Ascending aorta (tissue), 2 donors: ENCODE data around the gene CPNE6. TPM values are rescaled to one million over a fixed set of nuclear protein-coding genes. Genes with fewer than 3 reads are reported as not detected.

Experiments used
- DNase-seq, 2 donors: peaks; one replicate each; pipeline ENCODE4 v3.0.0-alpha.2; 2019; ENCODE audit warnings: low spot score in 2 of 2
- H3K27ac ChIP-seq, 2 donors: fragments of 200-600 bp; sonication (generic); one replicate each; pipeline ENCODE4 v1.5.1; 2016 to 2017; ENCODE audit warnings: mild to moderate bottlenecking in 1 of 2
- H3K27me3 ChIP-seq: fragments of 200-600 bp; sonication (generic); one replicate; pipeline ENCODE4 v1.5.1; 2017
- H3K36me3 ChIP-seq, 2 donors: fragments of 200-600 bp; sonication (generic); one replicate each; pipeline ENCODE4 v1.5.1; 2016
- H3K4me1 ChIP-seq, 2 donors: fragments of 200-600 bp; sonication (generic); one replicate each; pipeline ENCODE4 v1.5.1; 2016 to 2017; ENCODE audit warnings: mild to moderate bottlenecking in 1 of 2
- H3K4me3 ChIP-seq, 2 donors: fragments of 200-600 bp; sonication (generic); one replicate each; pipeline ENCODE4 v1.5.1; 2016 to 2017; ENCODE audit warnings: mild to moderate bottlenecking in 1 of 2
- H3K9me3 ChIP-seq, 2 donors: fragments of 200-600 bp; sonication (generic); one replicate each; pipeline ENCODE4 v1.5.1; 2016
- intact Hi-C: fragments of 100-400 bp; cut with DNase I; formaldehyde crosslinking; loops from one replicate; pipeline ENCODE4 v1.15.1; 2023
- total RNA-seq: library from RNA; depleted of rRNA; stranded (reverse); fragments of >200 nt; gene quantifications from one replicate; pipeline ENCODE4 v1.1.0, GENCODE V29; 2016
- TF ChIP-seq, protein P1 (sequence below), 3 experiments: fragments of 200-600 bp in 2 of 3; fragments of 450-650 bp in 1 of 3; sonication (generic) in 2 of 3; IDR thresholded peaks; one replicate each; pipeline ENCODE4 v1.5.1; 2016 to 2019; ENCODE audit warnings: antibody characterized with exemption in 3 of 3, mild to moderate bottlenecking in 1 of 3, moderate library complexity in 1 of 3

The CPNE6 gene
- total RNA-seq, 1 donor from 2014 or later: not detected

DNA sequence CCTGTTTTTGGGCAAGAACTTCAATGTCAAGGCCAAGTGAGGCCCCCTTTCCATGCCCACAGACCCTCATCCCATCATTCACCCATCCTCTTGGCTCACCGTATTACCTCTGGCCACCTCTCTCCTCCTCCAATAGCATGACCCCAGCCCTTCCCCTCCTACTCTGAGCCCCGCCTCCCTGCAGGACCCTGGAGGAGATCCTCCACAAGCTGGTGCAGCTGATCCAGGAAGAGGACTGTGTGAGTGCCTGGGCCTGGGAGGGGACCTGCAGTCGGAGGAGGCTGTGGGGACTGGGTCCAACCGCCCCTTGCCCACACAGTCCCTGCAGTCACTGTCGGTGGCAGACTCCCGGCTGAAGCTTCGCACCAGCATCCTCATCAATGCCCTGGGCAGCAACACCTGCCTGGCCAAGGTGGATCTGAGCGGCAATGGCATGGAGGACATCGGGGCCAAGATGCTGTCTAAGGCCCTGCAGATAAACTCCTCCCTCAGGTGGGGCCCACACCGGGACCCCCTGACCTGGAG, 12.3 kb upstream of the CPNE6 start:
- Histone ChIP-seq H3K27me3 (no peaks in the 10 kb centered on the region), H3K36me3 (no peaks in the 10 kb centered on the region), H3K4me1 (no peaks in the 10 kb centered on the region), H3K4me3 (no peak overlapping the region), H3K9me3 (no peaks in the 10 kb centered on the region), H3K27ac (no peak overlapping the region)
- DNase-seq: no peak
- intact Hi-C loops: loop anchor here (1.0 kb wide), 2 partner anchors 31 to 49 kb away; no protein-coding TSS in a partner anchor
- TF ChIP-seq, protein P1, sequence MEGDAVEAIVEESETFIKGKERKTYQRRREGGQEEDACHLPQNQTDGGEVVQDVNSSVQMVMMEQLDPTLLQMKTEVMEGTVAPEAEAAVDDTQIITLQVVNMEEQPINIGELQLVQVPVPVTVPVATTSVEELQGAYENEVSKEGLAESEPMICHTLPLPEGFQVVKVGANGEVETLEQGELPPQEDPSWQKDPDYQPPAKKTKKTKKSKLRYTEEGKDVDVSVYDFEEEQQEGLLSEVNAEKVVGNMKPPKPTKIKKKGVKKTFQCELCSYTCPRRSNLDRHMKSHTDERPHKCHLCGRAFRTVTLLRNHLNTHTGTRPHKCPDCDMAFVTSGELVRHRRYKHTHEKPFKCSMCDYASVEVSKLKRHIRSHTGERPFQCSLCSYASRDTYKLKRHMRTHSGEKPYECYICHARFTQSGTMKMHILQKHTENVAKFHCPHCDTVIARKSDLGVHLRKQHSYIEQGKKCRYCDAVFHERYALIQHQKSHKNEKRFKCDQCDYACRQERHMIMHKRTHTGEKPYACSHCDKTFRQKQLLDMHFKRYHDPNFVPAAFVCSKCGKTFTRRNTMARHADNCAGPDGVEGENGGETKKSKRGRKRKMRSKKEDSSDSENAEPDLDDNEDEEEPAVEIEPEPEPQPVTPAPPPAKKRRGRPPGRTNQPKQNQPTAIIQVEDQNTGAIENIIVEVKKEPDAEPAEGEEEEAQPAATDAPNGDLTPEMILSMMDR (IDR thresholded peaks at IDR 0.05): no peak

DNA sequence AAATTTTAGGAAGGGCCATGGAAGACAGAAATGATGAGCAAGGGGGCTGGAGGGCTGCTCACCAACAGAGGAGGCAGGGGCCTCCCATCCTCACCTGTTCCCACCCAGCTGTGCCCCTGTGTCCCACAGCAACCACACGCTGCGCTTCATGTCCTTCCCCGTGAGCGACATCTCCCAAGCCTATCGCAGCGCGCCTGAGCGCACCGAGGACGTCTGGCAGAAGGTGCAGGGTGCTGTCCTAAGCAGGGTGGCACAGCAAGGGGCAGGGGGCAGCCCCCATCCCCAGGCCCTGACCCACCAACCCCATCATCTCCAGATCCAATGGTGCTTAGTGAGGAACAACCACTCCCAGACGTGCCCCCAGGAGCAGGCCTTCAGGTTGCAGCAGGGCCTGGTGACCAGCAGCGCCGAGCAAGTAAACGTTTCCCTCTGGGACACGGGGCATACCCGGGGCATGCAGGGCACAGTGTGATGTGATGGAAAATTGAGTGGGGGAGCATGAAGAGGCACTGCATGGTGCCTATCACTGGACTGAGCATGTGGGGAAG, 11.4 kb upstream of the CPNE6 start:
- no peak for DNase-seq
- Histone ChIP-seq H3K27ac (no peak overlapping the region), H3K4me3 (no peak overlapping the region), H3K9me3 (no peaks in the 10 kb centered on the region), H3K4me1 (no peaks in the 10 kb centered on the region), H3K36me3 (no peaks in the 10 kb centered on the region), H3K27me3 (no peaks in the 10 kb centered on the region)
- TF ChIP-seq, protein P1 (IDR thresholded peaks at IDR 0.05): no peak
- intact Hi-C loops: no loop called here

DNA sequence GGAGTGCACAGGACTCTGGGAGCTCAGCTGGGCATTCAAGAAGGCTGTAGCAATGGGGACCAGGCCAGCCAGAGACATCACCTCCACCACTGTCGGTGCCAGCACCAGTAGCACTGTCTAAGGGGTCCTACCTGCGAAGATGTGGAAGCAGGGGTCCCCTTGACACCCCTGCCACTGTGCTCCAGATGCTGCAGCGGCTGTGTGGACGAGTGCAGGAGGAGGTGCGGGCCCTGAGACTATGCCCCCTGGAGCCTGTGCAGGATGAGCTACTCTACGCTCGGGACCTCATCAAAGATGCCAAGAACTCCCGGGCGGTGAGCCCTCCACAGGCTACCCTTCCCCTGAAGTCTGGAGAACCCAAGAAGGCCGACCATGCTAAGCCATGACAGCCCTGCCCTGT, 10.9 kb upstream of the CPNE6 start:
- Histone ChIP-seq H3K27ac (no peak overlapping the region), H3K27me3 (no peaks in the 10 kb centered on the region), H3K36me3 (no peaks in the 10 kb centered on the region), H3K4me1 (no peaks in the 10 kb centered on the region), H3K9me3 (no peaks in the 10 kb centered on the region), H3K4me3 (no peak overlapping the region)
- DNase-seq: no peak
- intact Hi-C loops: no loop called here
- TF ChIP-seq, protein P1 (IDR thresholded peaks at IDR 0.05): no peak

DNA sequence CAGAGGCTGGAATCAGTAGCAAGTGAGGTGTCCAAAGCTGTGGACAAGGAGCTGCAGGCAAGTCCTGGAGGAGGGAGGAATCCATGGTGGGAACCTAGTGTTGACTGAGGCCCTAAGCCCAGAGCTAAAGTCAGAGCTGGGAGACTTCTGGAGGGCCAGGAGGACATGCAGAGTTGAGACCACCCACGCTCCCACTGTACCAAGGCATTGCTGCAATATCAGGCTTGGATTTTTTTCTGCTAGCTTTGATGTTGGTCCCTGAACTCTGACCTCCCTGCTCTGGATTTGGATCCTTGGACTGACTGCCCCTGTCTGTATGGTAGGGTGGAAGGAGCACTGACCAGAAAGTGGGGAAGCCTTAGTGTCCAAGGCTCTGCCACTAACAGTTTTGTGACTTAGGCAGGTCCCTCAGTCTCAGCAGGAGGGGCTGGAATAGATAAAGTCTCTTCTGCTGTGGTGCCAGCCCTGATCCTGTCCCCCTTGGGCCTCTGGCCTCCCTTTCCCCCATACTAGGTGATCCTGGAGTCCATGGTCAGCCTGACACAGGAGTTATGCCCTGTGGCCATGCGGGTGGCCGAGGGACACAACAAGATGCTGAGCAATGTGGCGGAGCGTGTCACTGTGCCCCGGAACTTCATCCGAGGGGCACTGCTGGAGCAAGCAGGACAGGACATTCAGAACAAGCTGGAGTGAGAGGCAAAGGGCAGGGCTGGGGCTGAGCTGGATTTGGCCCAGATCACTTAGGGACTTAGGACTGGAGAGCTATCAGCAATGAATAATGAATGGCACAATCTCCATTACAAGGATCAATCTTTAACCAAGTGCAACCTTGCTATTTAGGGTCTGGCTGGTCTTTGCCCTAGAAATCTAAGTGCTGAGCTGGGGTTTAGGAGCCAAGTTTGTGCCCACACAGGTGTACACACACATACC, 10.1 kb upstream of the CPNE6 start:
- no peak overlapping the region for H3K27ac ChIP-seq
- no peak overlapping the region for H3K4me3 ChIP-seq
- TF ChIP-seq, protein P1 (IDR thresholded peaks at IDR 0.05): no peak
- H3K4me1 ChIP-seq: no peaks in the 10 kb centered on the region
- intact Hi-C loops: no loop called here
- H3K27me3 ChIP-seq: no peaks in the 10 kb centered on the region
- no peaks in the 10 kb centered on the region for H3K9me3 ChIP-seq
- no peak for DNase-seq
- no peaks in the 10 kb centered on the region for H3K36me3 ChIP-seq

DNA sequence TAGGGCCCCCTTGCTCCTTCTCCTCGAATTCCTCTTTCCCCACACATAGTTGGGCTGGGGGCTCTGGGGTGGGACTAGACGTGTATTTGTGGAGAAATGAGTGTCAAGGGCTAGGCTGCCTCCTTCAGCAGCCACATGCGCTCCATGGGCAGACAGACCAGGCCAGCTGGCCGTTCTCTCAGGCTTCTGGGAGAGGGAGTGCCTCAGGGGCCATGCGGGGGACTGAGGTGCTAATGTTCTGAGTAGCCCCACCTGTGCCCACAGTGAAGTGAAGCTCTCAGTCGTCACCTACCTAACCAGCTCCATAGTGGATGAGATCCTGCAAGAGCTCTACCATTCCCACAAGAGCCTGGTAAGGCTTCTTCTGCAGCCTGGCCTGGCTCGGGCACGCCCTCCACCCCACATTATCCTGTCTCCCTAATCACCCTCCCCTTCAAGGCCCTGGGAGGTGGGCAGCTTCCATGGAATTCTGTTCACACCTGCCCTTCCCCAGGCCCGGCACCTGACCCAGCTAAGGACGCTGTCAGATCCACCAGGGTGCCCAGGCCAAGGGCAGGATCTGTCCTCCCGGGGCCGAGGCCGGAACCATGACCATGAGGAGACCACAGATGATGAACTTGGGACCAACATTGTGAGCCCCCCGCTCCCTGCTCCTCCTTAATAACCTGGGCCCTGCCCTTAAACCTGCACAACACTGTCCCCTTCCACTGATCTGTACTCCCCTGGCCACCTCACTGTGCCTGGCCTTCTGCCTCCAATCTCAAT, 9.0 kb upstream of the CPNE6 start:
- no peaks in the 10 kb centered on the region for H3K27me3 ChIP-seq
- TF ChIP-seq, protein P1 (IDR thresholded peaks at IDR 0.05): no peak
- intact Hi-C loops: no loop called here
- H3K27ac ChIP-seq: no peak overlapping the region
- H3K4me3 ChIP-seq: no peak overlapping the region
- no peaks in the 10 kb centered on the region for H3K36me3 ChIP-seq
- no peaks in the 10 kb centered on the region for H3K9me3 ChIP-seq
- H3K4me1 ChIP-seq: no peaks in the 10 kb centered on the region
- no peak for DNase-seq
